H1 (cell line): ENCODE data around the gene ANKS1B.

Source experiments
- MAFK ChIP-seq: IDR thresholded peaks from 2 replicates; pipeline ENCODE4 v1.6.1; 2012; ENCODE audit warnings: low read depth, mild to moderate bottlenecking, improper control_type of control experiment, low read length
- PHF8 ChIP-seq: fragments of 200-600 bp; sonication (generic); conservative IDR thresholded peaks from 2 replicates; pipeline ENCODE4 v1.7.1; 2012; ENCODE audit warnings: low read depth, mild to moderate bottlenecking, inconsistent platforms, low read length, moderate library complexity
- POLR2AphosphoS5 ChIP-seq: IDR thresholded peaks from 2 replicates; pipeline ENCODE4 v1.6.1; 2011; ENCODE audit warnings: low read depth, low read length
- TF ChIP-seq, protein P1 (sequence below), 3 experiments: IDR thresholded peaks; 1 replicate in 2 of 3; 2 replicates in 1 of 3; pipeline versions ENCODE4 v1.5.1 to v1.6.1; 2011; ENCODE audit warnings: low read length in 3 of 3, mild to moderate bottlenecking in 3 of 3, inconsistent platforms in 2 of 3, low read depth in 1 of 3, moderate library complexity in 1 of 3; ENCODE audit not compliant: insufficient read depth in 1 of 3; ENCODE audit errors: control extremely low read depth in 1 of 3

DNA sequence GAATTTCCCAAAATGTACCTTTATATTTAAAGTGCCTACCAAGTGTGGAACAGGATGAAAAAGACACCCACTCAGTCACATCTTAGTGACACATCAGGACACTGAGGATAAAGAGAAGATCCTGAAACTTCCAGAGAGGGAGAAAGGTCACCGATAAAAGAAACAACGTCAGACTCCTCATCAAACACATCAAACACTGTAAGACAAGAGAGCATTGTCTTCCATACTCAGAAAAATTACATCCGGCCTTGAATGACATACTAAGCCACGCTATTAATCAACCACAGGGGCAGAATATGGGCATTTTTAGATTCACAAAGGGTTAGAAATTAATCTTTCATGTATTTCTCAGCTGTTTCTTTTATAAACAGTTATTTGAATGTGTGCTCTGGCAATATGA is 849.4 kb downstream of the ANKS1B start:
- TF ChIP-seq, protein P1, sequence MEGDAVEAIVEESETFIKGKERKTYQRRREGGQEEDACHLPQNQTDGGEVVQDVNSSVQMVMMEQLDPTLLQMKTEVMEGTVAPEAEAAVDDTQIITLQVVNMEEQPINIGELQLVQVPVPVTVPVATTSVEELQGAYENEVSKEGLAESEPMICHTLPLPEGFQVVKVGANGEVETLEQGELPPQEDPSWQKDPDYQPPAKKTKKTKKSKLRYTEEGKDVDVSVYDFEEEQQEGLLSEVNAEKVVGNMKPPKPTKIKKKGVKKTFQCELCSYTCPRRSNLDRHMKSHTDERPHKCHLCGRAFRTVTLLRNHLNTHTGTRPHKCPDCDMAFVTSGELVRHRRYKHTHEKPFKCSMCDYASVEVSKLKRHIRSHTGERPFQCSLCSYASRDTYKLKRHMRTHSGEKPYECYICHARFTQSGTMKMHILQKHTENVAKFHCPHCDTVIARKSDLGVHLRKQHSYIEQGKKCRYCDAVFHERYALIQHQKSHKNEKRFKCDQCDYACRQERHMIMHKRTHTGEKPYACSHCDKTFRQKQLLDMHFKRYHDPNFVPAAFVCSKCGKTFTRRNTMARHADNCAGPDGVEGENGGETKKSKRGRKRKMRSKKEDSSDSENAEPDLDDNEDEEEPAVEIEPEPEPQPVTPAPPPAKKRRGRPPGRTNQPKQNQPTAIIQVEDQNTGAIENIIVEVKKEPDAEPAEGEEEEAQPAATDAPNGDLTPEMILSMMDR (IDR thresholded peaks at IDR 0.05; ENCODE audit: control extremely low read depth in 1 of 3, insufficient read depth in 1 of 3, low read depth in 1 of 3, low read length in 3 of 3): no peak
- TF ChIP-seq POLR2AphosphoS5 (no peak), PHF8 (no peak), MAFK (no peak)
